HG03575 (cell line): ENCODE data around the gene TAS1R3.

Source experiments
- ATAC-seq: cut with Tn5 transposase; IDR thresholded peaks from one replicate; pipeline ENCODE4 v1.9.1; 2021; ENCODE audit not compliant: unreplicated experiment, insufficient number of reproducible peaks, low FRiP score; ENCODE audit errors: extremely low read depth

TAS1R3 gene

GRCh38 chr1:1318131-1318652 is 12.9 kb upstream of the TAS1R3 start:
- no peak for ATAC-seq

DNA sequence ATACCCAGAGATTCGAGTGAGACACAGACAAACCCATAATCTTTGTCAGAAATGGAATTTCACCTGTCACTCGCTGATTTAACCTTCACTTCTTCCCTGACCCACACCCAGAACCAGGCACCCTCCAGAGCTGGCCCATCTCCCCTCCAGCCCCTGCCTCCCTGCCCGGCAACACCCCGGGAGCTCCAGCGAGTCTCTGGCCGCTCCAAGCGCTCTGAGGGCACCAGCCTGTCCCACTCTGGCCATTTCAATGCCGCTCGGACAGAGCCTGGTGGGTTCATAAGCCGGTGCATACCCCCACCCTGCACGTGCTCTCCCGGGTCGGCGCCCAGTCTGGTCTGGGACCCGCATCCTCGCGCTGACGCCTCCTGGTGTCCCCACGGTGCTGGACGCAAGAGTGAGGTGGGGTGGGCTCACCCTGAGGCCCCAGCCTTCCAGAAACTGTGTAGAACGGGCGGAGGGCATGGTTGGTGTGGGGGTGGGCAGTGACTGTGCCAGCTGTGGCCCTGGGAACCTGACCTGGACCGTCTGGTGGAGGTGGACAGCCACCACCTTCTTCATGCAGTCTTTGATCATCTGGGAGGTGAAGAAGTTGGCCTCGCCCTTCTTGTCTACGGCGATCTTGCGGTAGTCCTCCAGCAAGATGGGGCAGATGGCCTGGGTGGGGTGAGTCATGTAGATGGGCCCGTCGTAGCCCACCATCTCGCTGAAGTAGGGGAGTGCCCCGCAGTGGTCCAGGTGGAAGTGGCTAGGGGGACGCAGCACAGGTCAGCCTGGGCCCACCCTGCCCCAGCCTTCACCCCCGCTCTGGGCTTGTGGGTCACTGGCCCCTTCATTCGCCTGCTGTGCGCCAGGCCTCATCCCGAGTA is 12.1 kb upstream of the TAS1R3 start:
- no peak for ATAC-seq

DNA sequence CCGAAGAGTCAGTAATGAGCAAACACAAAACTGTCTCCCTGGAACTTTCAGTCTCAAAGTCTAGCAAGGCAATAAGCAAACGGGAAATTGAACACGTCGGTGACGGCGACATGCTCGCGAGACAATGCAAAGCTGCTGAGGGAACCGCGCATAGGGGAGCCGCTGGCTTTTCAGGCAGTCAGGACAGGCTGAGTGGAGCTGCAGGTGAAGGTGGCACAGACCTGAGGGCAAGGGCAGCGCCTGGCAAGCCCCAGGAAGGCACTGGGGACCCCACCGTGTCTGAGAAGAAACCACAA is 11.5 kb upstream of the TAS1R3 start:
- no peak for ATAC-seq

DNA sequence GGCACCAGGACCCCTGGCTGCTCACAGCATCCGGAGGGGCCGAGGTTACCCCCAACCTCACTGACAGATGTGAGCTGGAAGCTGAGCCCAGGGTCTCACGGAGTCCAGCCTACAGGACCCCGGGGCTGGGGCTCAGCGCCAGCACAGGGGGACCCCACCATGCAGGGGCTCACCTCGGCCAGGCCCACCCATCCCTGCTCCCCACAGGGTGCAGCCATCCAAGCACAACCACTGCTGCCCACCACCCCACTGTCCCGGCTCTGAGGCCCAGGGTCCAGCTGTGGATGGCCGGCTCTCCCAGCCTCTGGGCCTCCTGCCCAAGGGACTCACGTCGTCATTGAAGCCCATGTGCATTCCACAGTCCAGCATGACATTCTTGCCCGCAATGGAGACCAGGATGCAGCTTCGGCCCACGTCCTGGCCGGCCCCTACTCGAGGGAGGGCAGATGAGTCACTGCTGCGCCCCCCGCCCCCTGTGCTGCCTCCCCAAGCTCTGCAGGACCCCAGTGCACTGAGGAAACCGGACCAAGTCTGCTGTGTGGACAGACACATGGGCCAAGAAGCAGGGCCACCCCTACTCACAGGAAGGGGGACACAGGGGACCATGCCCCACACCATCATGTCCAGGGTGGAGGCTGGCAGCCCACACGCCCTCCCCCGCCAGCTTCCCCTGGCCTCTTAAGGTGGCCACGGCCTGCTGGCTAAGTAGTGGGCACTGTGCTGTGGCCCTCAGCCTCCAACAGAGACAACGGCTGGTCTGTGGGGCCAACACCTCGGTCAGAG is 10.2 kb upstream of the TAS1R3 start:
- no peak for ATAC-seq

DNA sequence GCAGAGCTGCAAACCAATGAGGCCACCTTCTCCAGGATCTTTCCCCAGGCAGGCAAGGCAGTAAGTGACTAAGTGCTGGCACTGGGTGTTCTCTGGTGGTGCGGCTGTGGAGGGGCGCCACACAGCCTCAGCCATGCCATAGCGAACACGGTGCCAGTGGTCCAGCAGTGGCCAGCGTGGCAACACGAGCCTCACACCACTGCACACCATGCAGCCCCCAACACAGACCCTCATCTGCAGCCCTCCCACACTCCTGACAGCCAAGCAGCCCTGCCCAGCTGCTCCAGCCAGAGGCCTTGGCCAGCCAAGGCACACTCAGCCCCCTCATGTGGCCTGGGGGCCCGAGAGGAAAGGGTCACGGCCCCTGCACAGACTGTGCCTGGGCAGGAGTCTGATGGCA is 9.6 kb upstream of the TAS1R3 start:
- no peak for ATAC-seq

DNA sequence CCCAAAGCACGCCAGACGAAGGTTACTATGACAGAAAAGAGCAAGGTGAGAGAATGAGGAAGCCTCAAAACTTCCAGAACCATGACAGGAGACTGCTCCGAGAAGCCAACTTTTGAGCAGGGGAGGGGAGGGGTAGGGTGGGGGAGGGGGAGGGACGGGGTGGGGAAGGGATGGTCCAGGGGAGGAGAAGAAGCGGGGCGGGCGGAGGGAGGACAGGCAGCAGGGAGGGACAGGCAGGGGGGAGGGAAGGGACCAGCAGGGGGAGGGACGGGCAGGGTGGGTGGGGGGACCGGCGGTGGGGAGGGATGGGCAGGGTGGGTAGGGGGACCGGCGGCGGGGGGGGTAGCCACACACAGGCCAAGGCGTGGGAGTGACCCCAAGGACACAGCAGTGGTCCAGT is 8.7 kb upstream of the TAS1R3 start:
- ATAC-seq, result no peak

DNA sequence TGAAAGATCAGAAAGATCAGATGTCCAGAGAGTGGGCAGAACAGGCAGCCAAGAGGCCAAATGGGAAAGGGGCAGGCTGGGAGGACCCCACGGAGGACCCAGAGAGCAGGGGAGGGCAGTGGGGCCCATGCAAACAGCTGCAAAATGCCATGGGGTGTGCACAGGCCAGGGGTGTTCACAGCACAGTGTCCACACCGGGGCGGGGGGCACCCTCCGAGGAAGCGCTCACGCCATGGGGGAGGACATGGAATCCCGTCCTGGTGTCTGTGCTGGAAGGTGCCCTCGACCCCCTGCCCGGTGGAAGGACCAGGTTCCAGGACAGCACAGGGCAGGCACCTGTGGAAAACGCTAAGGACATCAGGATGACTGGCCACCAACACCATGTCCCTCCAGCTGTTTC is 8.1 kb upstream of the TAS1R3 start:
- no peak for ATAC-seq

- ATAC-seq, result no peak
Observed at GRCh38 chr1:1324084-1324523, 7.0 kb upstream of the TAS1R3 start.

- no peak for ATAC-seq
Observed at GRCh38 chr1:1324524-1325287, 6.4 kb upstream of the TAS1R3 start, which contains the start of the genes CPTP and INTS11. CPTP (plus strand) TSS chr1:1324802; CDS start chr1:1326911, 2,109 bp downstream. INTS11 (minus strand) TSS chr1:1324660; CDS start chr1:1324608, 52 bp downstream.

DNA sequence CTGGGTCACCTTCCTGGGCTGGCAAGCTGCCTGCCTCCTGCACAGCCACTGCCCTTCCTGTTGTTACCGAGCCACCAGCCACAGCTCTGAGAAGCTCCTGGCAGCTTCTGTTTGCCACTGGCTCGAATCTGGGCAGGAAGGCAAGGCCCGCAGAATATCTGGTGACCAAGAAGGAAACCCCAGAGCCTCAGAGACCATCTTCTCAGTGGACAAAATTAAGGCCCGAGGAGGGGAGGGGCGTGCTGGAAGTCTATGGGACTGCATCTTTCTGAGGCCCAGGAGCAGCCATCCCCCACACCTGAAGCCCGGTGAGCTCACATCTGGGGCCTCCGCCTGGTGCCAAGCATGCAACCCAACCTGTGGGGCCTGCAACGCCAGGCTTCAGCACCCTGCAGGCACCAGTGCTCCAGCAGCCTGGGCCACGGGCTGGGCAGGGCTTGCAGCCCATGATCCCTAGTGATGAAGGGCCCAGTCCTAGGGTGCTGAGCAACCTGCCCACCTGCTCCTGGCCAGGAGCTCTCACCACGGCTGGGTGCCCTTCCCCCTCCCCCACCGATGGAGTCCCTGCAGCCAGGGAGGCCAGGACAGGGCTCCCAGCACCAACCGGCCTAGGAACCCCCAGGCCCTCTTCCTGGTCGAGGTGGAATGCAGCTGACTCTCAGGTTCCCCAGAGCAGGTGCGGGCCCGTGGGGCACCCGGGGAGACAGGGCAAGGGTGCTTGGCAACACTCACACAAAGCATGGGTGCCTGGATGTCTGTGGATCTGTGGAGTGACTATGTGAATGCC is 5.6 kb upstream of the TAS1R3 start:
- ATAC-seq, result no peak

GRCh38 chr1:1326075-1326605 is 4.9 kb upstream of the TAS1R3 start:
- no peak for ATAC-seq

DNA sequence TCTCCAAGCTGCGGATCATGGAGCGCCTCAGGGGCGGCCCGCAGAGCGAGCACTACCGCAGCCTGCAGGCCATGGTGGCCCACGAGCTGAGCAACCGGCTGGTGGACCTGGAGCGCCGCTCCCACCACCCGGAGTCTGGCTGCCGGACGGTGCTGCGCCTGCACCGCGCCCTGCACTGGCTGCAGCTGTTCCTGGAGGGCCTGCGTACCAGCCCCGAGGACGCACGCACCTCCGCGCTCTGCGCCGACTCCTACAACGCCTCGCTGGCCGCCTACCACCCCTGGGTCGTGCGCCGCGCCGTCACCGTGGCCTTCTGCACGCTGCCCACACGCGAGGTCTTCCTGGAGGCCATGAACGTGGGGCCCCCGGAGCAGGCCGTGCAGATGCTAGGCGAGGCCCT is 3.8 kb upstream of the TAS1R3 start:
- ATAC-seq, result no peak

GRCh38 chr1:1328254-1328653 is 2.8 kb upstream of the TAS1R3 start:
- ATAC-seq, result no peak

DNA sequence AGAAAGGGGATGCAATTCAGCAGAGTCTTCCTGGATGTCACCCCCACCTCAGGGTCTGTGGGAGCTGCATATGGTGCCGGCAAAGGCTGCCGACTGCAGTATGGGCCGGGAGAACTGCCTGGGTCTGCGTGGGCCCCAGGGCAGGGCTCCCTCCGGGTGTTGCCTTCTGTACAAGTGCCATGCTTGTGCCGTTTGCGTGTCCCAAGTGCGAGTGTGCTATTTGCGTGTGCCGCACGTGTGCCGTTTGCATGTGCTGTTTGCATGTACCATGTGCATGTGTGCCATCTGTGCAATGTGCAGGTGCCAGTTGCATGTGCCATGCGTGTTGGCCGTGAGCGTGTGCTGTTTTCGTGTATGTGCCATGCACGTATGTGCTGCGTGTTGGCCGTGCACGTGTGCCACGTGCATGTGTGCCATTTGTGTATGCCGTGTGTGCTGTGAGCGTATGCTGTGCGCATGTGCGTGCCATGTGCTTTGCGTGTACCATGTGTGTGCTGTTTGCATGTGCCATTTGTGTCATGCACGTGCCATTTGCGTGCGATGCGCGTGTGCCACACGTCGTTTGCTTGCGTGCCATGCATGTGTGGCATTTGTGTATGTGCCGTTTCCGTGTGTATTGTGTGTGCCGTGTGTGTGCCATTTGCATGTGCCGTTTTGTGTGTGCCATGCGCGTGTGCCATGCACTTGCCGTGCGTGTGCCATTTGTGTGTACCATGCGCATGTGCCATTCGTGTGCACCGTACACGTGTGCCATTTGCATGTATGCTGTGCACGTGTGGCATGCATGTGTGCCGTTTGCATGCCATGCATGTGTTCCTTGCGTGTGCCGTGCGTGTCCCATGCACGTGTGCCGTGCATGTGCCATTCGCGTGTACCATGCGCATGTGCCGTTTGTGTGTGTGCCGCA is 1.5 kb upstream of the TAS1R3 start:
- no peak for ATAC-seq

- ATAC-seq, result no peak
Observed at GRCh38 chr1:1330366-1331067, 563 bp upstream of the TAS1R3 start.

DNA sequence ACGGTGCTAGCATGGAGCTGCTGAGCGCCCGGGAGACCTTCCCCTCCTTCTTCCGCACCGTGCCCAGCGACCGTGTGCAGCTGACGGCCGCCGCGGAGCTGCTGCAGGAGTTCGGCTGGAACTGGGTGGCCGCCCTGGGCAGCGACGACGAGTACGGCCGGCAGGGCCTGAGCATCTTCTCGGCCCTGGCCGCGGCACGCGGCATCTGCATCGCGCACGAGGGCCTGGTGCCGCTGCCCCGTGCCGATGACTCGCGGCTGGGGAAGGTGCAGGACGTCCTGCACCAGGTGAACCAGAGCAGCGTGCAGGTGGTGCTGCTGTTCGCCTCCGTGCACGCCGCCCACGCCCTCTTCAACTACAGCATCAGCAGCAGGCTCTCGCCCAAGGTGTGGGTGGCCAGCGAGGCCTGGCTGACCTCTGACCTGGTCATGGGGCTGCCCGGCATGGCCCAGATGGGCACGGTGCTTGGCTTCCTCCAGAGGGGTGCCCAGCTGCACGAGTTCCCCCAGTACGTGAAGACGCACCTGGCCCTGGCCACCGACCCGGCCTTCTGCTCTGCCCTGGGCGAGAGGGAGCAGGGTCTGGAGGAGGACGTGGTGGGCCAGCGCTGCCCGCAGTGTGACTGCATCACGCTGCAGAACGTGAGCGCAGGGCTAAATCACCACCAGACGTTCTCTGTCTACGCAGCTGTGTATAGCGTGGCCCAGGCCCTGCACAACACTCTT is 1.1 kb downstream of the TAS1R3 start:
- ATAC-seq, result no peak
